GM19324 (cell line): ENCODE data around the gene HS1BP3.

ENCODE experiments used
- ATAC-seq: cut with Tn5 transposase; IDR thresholded peaks from one replicate; pipeline ENCODE4 v1.9.1; 2021; ENCODE audit warnings: mild to moderate bottlenecking, moderate library complexity; ENCODE audit not compliant: unreplicated experiment, low FRiP score

Gene HS1BP3

GRCh38 chr2:20590704-20591515, 60.0 kb downstream of the HS1BP3 start:
- ATAC-seq: no peak

- no peak for ATAC-seq
Measured at GRCh38 chr2:20589975-20590703, 60.8 kb downstream of the HS1BP3 start.

- no peak for ATAC-seq
Measured at GRCh38 chr2:20588918-20589871, 61.7 kb downstream of the HS1BP3 start.

- no peak for ATAC-seq
Measured at GRCh38 chr2:20585710-20586594, 64.9 kb downstream of the HS1BP3 start.

- ATAC-seq: no peak
Measured at GRCh38 chr2:20585359-20585709, 65.6 kb downstream of the HS1BP3 start.

GRCh38 chr2:20584399-20585358, 66.2 kb downstream of the HS1BP3 start:
- no peak for ATAC-seq

- no peak for ATAC-seq
Measured at GRCh38 chr2:20584045-20584398, 66.9 kb downstream of the HS1BP3 start.

- no peak for ATAC-seq
Measured at GRCh38 chr2:20583425-20583881, 67.4 kb downstream of the HS1BP3 start.

GRCh38 chr2:20582600-20583221, 68.2 kb downstream of the HS1BP3 start:
- no peak for ATAC-seq

GRCh38 chr2:20580690-20581437, 70.0 kb downstream of the HS1BP3 start:
- ATAC-seq: no peak

- no peak for ATAC-seq
Measured at GRCh38 chr2:20579866-20580265, 71.0 kb downstream of the HS1BP3 start.

- peak; percentile 53 for ATAC-seq
Measured at GRCh38 chr2:20578895-20579825, 71.7 kb downstream of the HS1BP3 start.

- no peak for ATAC-seq
Measured at GRCh38 chr2:20578266-20578894, 72.5 kb downstream of the HS1BP3 start.

GRCh38 chr2:20577495-20578235, 73.2 kb downstream of the HS1BP3 start:
- ATAC-seq: no peak

GRCh38 chr2:20576598-20577115, 74.2 kb downstream of the HS1BP3 start:
- ATAC-seq: peak; percentile 79
